Loucy (cell line): ENCODE data around the gene DOLPP1.
"Not testable (repeated sequence)": the region's sequence is repeated elsewhere in the genome, so short reads cannot be mapped to it uniquely, and the experiment has no call there.

Source experiments
- H2AFZ ChIP-seq: fragments of 200-600 bp; sonication (generic); 2 replicates; pipeline ENCODE4 v1.6.0; 2016; ENCODE audit warnings: antibody characterized with exemption, mild to moderate bottlenecking, low read length, moderate library complexity
- H3F3A ChIP-seq: fragments of 200-600 bp; 2 replicates; pipeline ENCODE4 v1.6.0; 2016; ENCODE audit warnings: antibody characterized with exemption, low read depth, mild to moderate bottlenecking
- H3K27me3 ChIP-seq: fragments of 200-600 bp; sonication (generic); 2 replicates; pipeline ENCODE4 v1.6.1; 2014; ENCODE audit warnings: low read length, mild to moderate bottlenecking; ENCODE audit not compliant: insufficient read depth, poor library complexity, severe bottlenecking
- H3K36me3 ChIP-seq: fragments of 200-600 bp; sonication (generic); 2 replicates; pipeline ENCODE4 v1.6.1; 2016; ENCODE audit warnings: low read length; ENCODE audit not compliant: insufficient read depth
- H3K4me1 ChIP-seq: fragments of 200-600 bp; sonication (generic); 2 replicates; pipeline ENCODE4 v1.5.1; 2014; ENCODE audit warnings: low read length, mild to moderate bottlenecking; ENCODE audit not compliant: insufficient read depth, poor library complexity, severe bottlenecking
- H3K4me2 ChIP-seq: fragments of 200-600 bp; sonication (generic); 2 replicates; pipeline ENCODE4 v1.6.0; 2014; ENCODE audit warnings: antibody characterized with exemption, low read length, low read depth, mild to moderate bottlenecking; ENCODE audit not compliant: poor library complexity, severe bottlenecking
- H3K4me3 ChIP-seq: fragments of 200-600 bp; sonication (generic); 2 replicates; pipeline ENCODE4 v1.5.1; 2014; ENCODE audit warnings: low read length, mild to moderate bottlenecking, mixed read lengths; ENCODE audit not compliant: poor library complexity, severe bottlenecking
- H3K79me2 ChIP-seq: fragments of 200-600 bp; sonication (generic); 2 replicates; pipeline ENCODE4 v1.6.1; 2014; ENCODE audit warnings: low read length; ENCODE audit not compliant: insufficient read depth
- H3K9ac ChIP-seq: fragments of 200-600 bp; sonication (generic); 2 replicates; pipeline ENCODE4 v1.6.0; 2014; ENCODE audit warnings: mild to moderate bottlenecking, low read depth, low read length, moderate library complexity; ENCODE audit not compliant: poor library complexity, severe bottlenecking
- H3K9me2 ChIP-seq: fragments of 200-600 bp; sonication (generic); replicated peaks from 2 replicates; pipeline ENCODE4 v1.6.1; 2016; ENCODE audit warnings: low read depth, low read length, mixed read lengths
- H3K9me3 ChIP-seq: fragments of 200-600 bp; sonication (generic); 2 replicates; pipeline ENCODE4 v1.6.1; 2014; ENCODE audit warnings: mild to moderate bottlenecking, antibody characterized with exemption, low read length, low read depth; ENCODE audit not compliant: insufficient read depth
- H4K20me1 ChIP-seq: fragments of 200-600 bp; sonication (generic); 2 replicates; pipeline ENCODE4 v1.6.0; 2014; ENCODE audit warnings: antibody characterized with exemption, low read length, mild to moderate bottlenecking; ENCODE audit not compliant: insufficient read depth, poor library complexity, severe bottlenecking
- EZH2phosphoT487 ChIP-seq: fragments of 200-600 bp; IDR thresholded peaks from 2 replicates; pipeline ENCODE4 v1.6.1; 2018; ENCODE audit warnings: antibody characterized with exemption, mild to moderate bottlenecking, moderate library complexity, borderline replicate concordance
- TF ChIP-seq, protein P1 (sequence below): fragments of 200-600 bp; sonication (generic); conservative IDR thresholded peaks from 2 replicates; pipeline ENCODE4 v1.5.1; 2014; ENCODE audit warnings: mild to moderate bottlenecking, antibody characterized with exemption, low read length

DOLPP1 gene

GRCh38 chr9:129033216-129033615 lies 47.7 kb upstream of the DOLPP1 start:
- Histone ChIP-seq H3K4me2 (no peak overlapping the region), H3K79me2 (peaks cover 15% of the 10 kb centered on the region), H3K9me2 (no peaks in the 10 kb centered on the region), H3F3A (no peaks in the 10 kb centered on the region), H3K4me3 (no peak overlapping the region), H4K20me1 (no peaks in the 10 kb centered on the region), H3K27me3 (no peaks in the 10 kb centered on the region), H3K9me3 (no peaks in the 10 kb centered on the region), H2AFZ (no peak overlapping the region), H3K9ac (no peak overlapping the region), H3K4me1 (peaks cover 2% of the 10 kb centered on the region), H3K36me3 (no peaks in the 10 kb centered on the region)
- no peak for TF ChIP-seq EZH2phosphoT487
- TF ChIP-seq, protein P1, sequence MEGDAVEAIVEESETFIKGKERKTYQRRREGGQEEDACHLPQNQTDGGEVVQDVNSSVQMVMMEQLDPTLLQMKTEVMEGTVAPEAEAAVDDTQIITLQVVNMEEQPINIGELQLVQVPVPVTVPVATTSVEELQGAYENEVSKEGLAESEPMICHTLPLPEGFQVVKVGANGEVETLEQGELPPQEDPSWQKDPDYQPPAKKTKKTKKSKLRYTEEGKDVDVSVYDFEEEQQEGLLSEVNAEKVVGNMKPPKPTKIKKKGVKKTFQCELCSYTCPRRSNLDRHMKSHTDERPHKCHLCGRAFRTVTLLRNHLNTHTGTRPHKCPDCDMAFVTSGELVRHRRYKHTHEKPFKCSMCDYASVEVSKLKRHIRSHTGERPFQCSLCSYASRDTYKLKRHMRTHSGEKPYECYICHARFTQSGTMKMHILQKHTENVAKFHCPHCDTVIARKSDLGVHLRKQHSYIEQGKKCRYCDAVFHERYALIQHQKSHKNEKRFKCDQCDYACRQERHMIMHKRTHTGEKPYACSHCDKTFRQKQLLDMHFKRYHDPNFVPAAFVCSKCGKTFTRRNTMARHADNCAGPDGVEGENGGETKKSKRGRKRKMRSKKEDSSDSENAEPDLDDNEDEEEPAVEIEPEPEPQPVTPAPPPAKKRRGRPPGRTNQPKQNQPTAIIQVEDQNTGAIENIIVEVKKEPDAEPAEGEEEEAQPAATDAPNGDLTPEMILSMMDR, result no peak

- not testable (repeated sequence) for H3K9me2 ChIP-seq, H3K4me3 ChIP-seq, H3F3A ChIP-seq, H3K9me3 ChIP-seq, H3K27me3 ChIP-seq, H3K4me1 ChIP-seq, H4K20me1 ChIP-seq, H3K36me3 ChIP-seq
- Histone ChIP-seq H3K4me2 (peak overlapping the region; percentile 74), H3K79me2 (peaks cover 25% of the 10 kb centered on the region), H3K9ac (peak overlapping the region; percentile 50), H2AFZ (peak overlapping the region; percentile 90)
Measured at GRCh38 chr9:129035838-129036237, 45.1 kb upstream of the DOLPP1 start.

DNA sequence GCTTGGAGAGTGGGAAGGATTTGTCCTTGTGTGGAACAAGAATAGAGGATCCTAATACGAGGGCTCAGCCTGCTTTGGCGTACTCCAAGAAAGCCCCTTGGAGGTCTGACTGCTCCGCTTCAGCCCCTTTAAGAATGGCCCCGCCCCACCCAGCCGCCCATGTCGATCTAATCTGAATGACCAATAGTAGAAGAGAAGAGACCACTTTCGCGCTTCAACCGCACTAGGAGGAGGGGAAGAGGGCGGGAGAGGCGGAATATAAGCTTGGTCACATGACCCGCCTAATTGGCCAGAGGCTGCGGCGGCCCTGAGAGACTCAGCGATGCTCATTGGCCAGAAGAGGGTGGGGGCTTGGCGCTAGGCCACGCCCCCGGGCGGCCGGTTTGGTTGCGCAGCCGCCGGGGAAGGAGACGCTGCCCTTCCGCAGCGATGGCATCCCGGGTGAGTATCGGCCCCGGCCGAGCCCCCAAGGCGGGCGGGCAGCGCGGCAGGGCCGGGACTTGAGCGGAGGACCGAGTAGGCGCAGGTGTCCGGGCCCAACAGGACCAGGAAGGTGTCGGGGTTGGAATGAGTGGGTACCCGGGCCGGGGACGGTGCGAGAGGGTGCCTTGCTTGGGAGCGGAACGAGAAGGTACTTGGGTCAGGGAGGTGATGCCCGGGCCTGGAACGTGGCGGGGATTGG lies 44.5 kb upstream of the DOLPP1 start, which contains the start of gene MIGA2:
Gene MIGA2 (plus strand): TSS at position 386 of the 682 bp plus-strand sequence. CDS start 3,969 bp downstream, outside the sequence.
- H3K4me1 ChIP-seq, result peaks cover 6% of the 10 kb centered on the region
- H3K9ac ChIP-seq, result peak within 1 kb of the TSS; percentile 70
- H3K27me3 ChIP-seq, result no peaks in the 10 kb centered on the region
- no peaks in the 10 kb centered on the region for H3F3A ChIP-seq
- H4K20me1 ChIP-seq, result no peaks in the 10 kb centered on the region
- peak within 1 kb of the TSS; percentile 78 for H3K4me3 ChIP-seq
- H3K4me2 ChIP-seq, result peak within 1 kb of the TSS; percentile 86
- H3K36me3 ChIP-seq, result no peaks in the 10 kb centered on the region
- H3K9me3 ChIP-seq, result no peaks in the 10 kb centered on the region
- H2AFZ ChIP-seq, result peak within 1 kb of the TSS; percentile 90
- TF ChIP-seq EZH2phosphoT487, result no peak
- TF ChIP-seq, protein P1, result no peak
- H3K79me2 ChIP-seq, result peaks cover 25% of the 10 kb centered on the region
- no peaks in the 10 kb centered on the region for H3K9me2 ChIP-seq
